Neuronal stem cell (in vitro differentiated cells): ENCODE measurements around the gene CELF4.

Experiments used
- DNase-seq: peaks from one replicate; pipeline ENCODE4 v3.0.0-alpha.2; 2013; ENCODE audit warnings: low spot score
- H2AFZ ChIP-seq: one replicate; pipeline ENCODE4 v1.6.1; 2013; ENCODE audit warnings: mild to moderate bottlenecking, low read length, inconsistent platforms
- H2AK5ac ChIP-seq: 2 replicates; pipeline ENCODE4 v1.6.1; 2013; ENCODE audit warnings: low read depth, mild to moderate bottlenecking, inconsistent platforms, low read length, moderate library complexity, mixed read lengths
- H2BK120ac ChIP-seq: 2 replicates; pipeline ENCODE4 v1.6.1; 2013; ENCODE audit warnings: low read depth, mild to moderate bottlenecking, inconsistent platforms, low read length, moderate library complexity, mixed read lengths
- H2BK12ac ChIP-seq: one replicate; pipeline ENCODE4 v1.6.1; 2013; ENCODE audit warnings: low read length, inconsistent platforms
- H2BK15ac ChIP-seq: 2 replicates; pipeline ENCODE4 v1.6.1; 2013; ENCODE audit warnings: mild to moderate bottlenecking, low read length, inconsistent platforms, mixed read lengths
- H2BK5ac ChIP-seq: one replicate; pipeline ENCODE4 v1.6.1; 2013; ENCODE audit warnings: inconsistent platforms, mild to moderate bottlenecking, low read length, moderate library complexity
- H3K14ac ChIP-seq: one replicate; pipeline ENCODE4 v1.6.1; 2013; ENCODE audit warnings: low read length, inconsistent platforms
- H3K18ac ChIP-seq: 2 replicates; pipeline ENCODE4 v1.6.1; 2013; ENCODE audit warnings: low read length, inconsistent platforms
- H3K23ac ChIP-seq: 2 replicates; pipeline ENCODE4 v1.6.1; 2013; ENCODE audit warnings: low read depth, mild to moderate bottlenecking, mixed read lengths, low read length, inconsistent platforms; ENCODE audit not compliant: poor library complexity
- H3K27ac ChIP-seq: replicated peaks from 3 replicates; pipeline ENCODE4 v1.5.1; 2013; ENCODE audit warnings: low read length, inconsistent platforms
- H3K27me3 ChIP-seq, 3 experiments: 2 replicates each; pipeline ENCODE4 v1.6.1; 2013; ENCODE audit warnings: low read length in 3 of 3, mild to moderate bottlenecking in 2 of 3, inconsistent platforms in 1 of 3, low read depth in 1 of 3, mixed read lengths in 1 of 3, moderate library complexity in 1 of 3; ENCODE audit not compliant: control insufficient read depth in 3 of 3, insufficient read depth in 3 of 3
- H3K36me3 ChIP-seq, 2 donors: replicated peaks in 1 of 2; 2 replicates each; pipeline ENCODE4 v1.6.1; 2013; ENCODE audit warnings: low read length in 2 of 2; ENCODE audit not compliant: control insufficient read depth in 2 of 2, insufficient read depth in 2 of 2
- H3K4ac ChIP-seq: 2 replicates; pipeline ENCODE4 v1.6.1; 2013; ENCODE audit warnings: inconsistent platforms, mild to moderate bottlenecking, low read length, moderate library complexity
- H3K4me1 ChIP-seq, 2 donors: 1 replicate in 1 of 2; 2 replicates in 1 of 2; pipeline ENCODE4 v1.6.1; 2013; ENCODE audit warnings: low read length in 2 of 2, low read depth in 1 of 2; ENCODE audit not compliant: control insufficient read depth in 2 of 2, insufficient read depth in 1 of 2
- H3K4me2 ChIP-seq: one replicate; pipeline ENCODE4 v1.6.1; 2013; ENCODE audit warnings: mild to moderate bottlenecking, low read length, inconsistent platforms; ENCODE audit not compliant: insufficient read depth, poor library complexity, severe bottlenecking
- H3K4me3 ChIP-seq, 2 donors: 2 replicates each; pipeline ENCODE4 v1.5.1; 2013; ENCODE audit warnings: low read length in 2 of 2, mild to moderate bottlenecking in 2 of 2, inconsistent platforms in 1 of 2, moderate library complexity in 1 of 2
- H3K79me1 ChIP-seq: one replicate; pipeline ENCODE4 v1.6.1; 2013; ENCODE audit warnings: low read depth, mild to moderate bottlenecking, inconsistent platforms, low read length, moderate library complexity
- H3K9ac ChIP-seq: one replicate; pipeline ENCODE4 v1.6.1; 2013; ENCODE audit warnings: mild to moderate bottlenecking, low read depth, low read length, inconsistent platforms; ENCODE audit not compliant: poor library complexity
- H3K9me3 ChIP-seq, 2 donors: replicated peaks in 1 of 2; 2 replicates each; pipeline versions ENCODE3 to v1.6.1; 2013; ENCODE audit warnings: low read length in 2 of 2, mild to moderate bottlenecking in 2 of 2, inconsistent platforms in 1 of 2, low read depth in 1 of 2, mixed read lengths in 1 of 2, moderate library complexity in 1 of 2; ENCODE audit not compliant: control insufficient read depth in 2 of 2, insufficient read depth in 1 of 2
- H4K8ac ChIP-seq: one replicate; pipeline ENCODE4 v1.6.1; 2013; ENCODE audit warnings: low read depth, mild to moderate bottlenecking, inconsistent platforms, low read length, moderate library complexity
- H4K91ac ChIP-seq: one replicate; pipeline ENCODE4 v1.6.1; 2013; ENCODE audit warnings: low read length, low read depth, mild to moderate bottlenecking, inconsistent platforms; ENCODE audit not compliant: poor library complexity
- WGBS, 2 donors: extraction: QIAGEN DNeasy Blood & Tissue Kit; methylation state at CpG; one replicate each; pipeline ENCODE4 v1.1.7; 2013; ENCODE audit warnings: missing lambda C conversion rate in 2 of 2, mixed read lengths in 1 of 2; ENCODE audit not compliant: insufficient read length in 2 of 2, insufficient replicate concordance in 1 of 2; ENCODE audit errors: extremely low coverage in 2 of 2; 5-methylcytosine and 5-hydroxymethylcytosine counted together

The CELF4 gene

GRCh38 chr18:37408676-37409265 is 156.8 kb downstream of the CELF4 start:
- Histone ChIP-seq H2AK5ac (no peak overlapping the region), H3K4me3 (no peak overlapping the region), H3K9me3 (no peaks in the 10 kb centered on the region), H3K18ac (peak overlapping the region; percentile 72), H3K4me2 (no peak overlapping the region), H2BK5ac (no peak overlapping the region), H3K36me3 (no peaks in the 10 kb centered on the region), H2BK15ac (no peak overlapping the region), H3K27me3 (no peaks in the 10 kb centered on the region), H3K9ac (no peak overlapping the region), H4K91ac (no peak overlapping the region), H2BK120ac (no peak overlapping the region), H3K4ac (no peak overlapping the region), H2BK12ac (no peak overlapping the region), H3K14ac (no peak overlapping the region), H3K23ac (no peak overlapping the region), H3K4me1 (peaks cover 0 to 9% of the 10 kb centered on the region in 2 donors), H3K27ac (no peak overlapping the region), H3K79me1 (no peaks in the 10 kb centered on the region), H2AFZ (no peak overlapping the region), H4K8ac (no peak overlapping the region)
- WGBS, 2 donors: no CpG with 5 or more reads among the region's 12 CpGs
- no peak for DNase-seq

GRCh38 chr18:37407571-37407970 is 158.0 kb downstream of the CELF4 start:
- no peak overlapping the region for H4K91ac ChIP-seq
- no peak overlapping the region for H3K4me2 ChIP-seq
- H2BK5ac ChIP-seq: no peak overlapping the region
- no peak overlapping the region for H3K27ac ChIP-seq
- no peaks in the 10 kb centered on the region for H3K9me3 ChIP-seq
- H2BK15ac ChIP-seq: no peak overlapping the region
- WGBS, 2 donors: no CpG with 5 or more reads among the region's 4 CpGs
- no peaks in the 10 kb centered on the region for H3K36me3 ChIP-seq
- H2AK5ac ChIP-seq: no peak overlapping the region
- no peak overlapping the region for H2BK12ac ChIP-seq
- H3K79me1 ChIP-seq: no peaks in the 10 kb centered on the region
- no peak overlapping the region for H4K8ac ChIP-seq
- no peak overlapping the region for H2AFZ ChIP-seq
- H2BK120ac ChIP-seq: no peak overlapping the region
- peaks cover 0 to 16% of the 10 kb centered on the region in 2 donors for H3K4me1 ChIP-seq
- H3K23ac ChIP-seq: no peak overlapping the region
- no peak overlapping the region for H3K9ac ChIP-seq
- no peaks in the 10 kb centered on the region for H3K27me3 ChIP-seq
- no peak overlapping the region for H3K14ac ChIP-seq
- DNase-seq: no peak
- H3K4ac ChIP-seq: no peak overlapping the region
- H3K18ac ChIP-seq: no peak overlapping the region
- H3K4me3 ChIP-seq: no peak overlapping the region

- Histone ChIP-seq H3K27ac (no peak overlapping the region), H3K9me3 (no peaks in the 10 kb centered on the region), H3K4me2 (no peak overlapping the region), H3K14ac (no peak overlapping the region), H2BK15ac (no peak overlapping the region), H3K18ac (no peak overlapping the region), H2BK12ac (no peak overlapping the region), H3K9ac (no peak overlapping the region), H4K8ac (no peak overlapping the region), H3K79me1 (no peaks in the 10 kb centered on the region), H2BK120ac (no peak overlapping the region), H2BK5ac (no peak overlapping the region), H2AK5ac (no peak overlapping the region), H2AFZ (no peak overlapping the region), H3K36me3 (no peaks in the 10 kb centered on the region), H3K4me1 (peaks cover 0 to 16% of the 10 kb centered on the region in 2 donors), H3K27me3 (no peaks in the 10 kb centered on the region), H4K91ac (no peak overlapping the region), H3K4me3 (no peak overlapping the region), H3K23ac (no peak overlapping the region), H3K4ac (no peak overlapping the region)
- no peak for DNase-seq
- WGBS, 2 donors: no CpG with 5 or more reads among the region's 6 CpGs
Measured at GRCh38 chr18:37405772-37406171, 159.8 kb downstream of the CELF4 start.

GRCh38 chr18:37405229-37405628 is 160.4 kb downstream of the CELF4 start:
- Histone ChIP-seq H3K14ac (no peak overlapping the region), H3K4me1 (peaks cover 0 to 14% of the 10 kb centered on the region in 2 donors), H4K91ac (no peak overlapping the region), H2BK12ac (no peak overlapping the region), H2BK5ac (no peak overlapping the region), H2AFZ (no peak overlapping the region), H3K18ac (peak overlapping the region; percentile 29), H3K9ac (no peak overlapping the region), H4K8ac (no peak overlapping the region), H3K4ac (no peak overlapping the region), H3K4me3 (no peak overlapping the region), H2AK5ac (peak overlapping the region; percentile 28), H3K4me2 (no peak overlapping the region), H3K27me3 (no peaks in the 10 kb centered on the region), H3K79me1 (no peaks in the 10 kb centered on the region), H2BK15ac (no peak overlapping the region), H3K9me3 (no peaks in the 10 kb centered on the region), H2BK120ac (no peak overlapping the region), H3K23ac (no peak overlapping the region), H3K36me3 (no peaks in the 10 kb centered on the region), H3K27ac (no peak overlapping the region)
- no CpG with 5 or more reads among the region's 4 CpGs for WGBS, 2 donors
- DNase-seq: no peak
